ENCODE results near the gene BBX.
A peak's percentile ranks its signal among the peaks of the same experiment; 100 is the strongest.
"Not testable (repeated sequence)": the region's sequence is repeated elsewhere in the genome, so short reads cannot be mapped to it uniquely, and the experiment has no call there.

Gene BBX

DNA sequence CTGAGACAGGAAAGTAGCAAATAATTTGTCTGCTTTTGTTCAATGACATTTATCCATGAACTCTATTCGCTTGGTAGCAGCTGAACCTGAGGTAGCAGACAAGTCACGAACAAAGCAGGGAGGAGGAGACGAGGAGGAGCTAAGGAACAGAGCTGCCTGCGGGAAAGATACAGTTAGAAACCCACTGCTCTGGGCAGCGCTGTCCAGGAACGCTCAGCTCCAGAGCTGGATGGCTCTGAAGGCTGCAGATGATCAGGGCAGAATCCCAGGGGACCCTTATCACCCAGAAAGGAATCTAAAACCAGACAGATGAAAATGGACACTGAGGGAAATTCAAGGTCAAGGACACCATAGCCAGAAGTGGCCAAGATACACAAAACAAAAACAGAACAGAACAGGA is 310.3 kb downstream of the BBX start:
- Histone ChIP-seq H2AFZ (ENCODE audit: low read length) (peak overlapping the region; percentile 12), H4K8ac (ENCODE audit: low read depth, low read length) (no peak overlapping the region), H4K91ac (ENCODE audit: low read depth, low read length, poor library complexity) (no peak overlapping the region), H3K9me3 (replicated peaks in 1 of 2; ENCODE audit: control insufficient read depth in 2 of 2, insufficient read depth in 1 of 2, low read depth in 1 of 2, low read length in 2 of 2) (peaks cover 0 to 2% of the 10 kb centered on the region in 2 donors), H3K23ac (ENCODE audit: low read depth, low read length, poor library complexity) (no peak overlapping the region), H3K27me3 (ENCODE audit: control insufficient read depth in 3 of 3, insufficient read depth in 3 of 3, low read depth in 1 of 3, low read length in 3 of 3) (no peaks in the 10 kb centered on the region), H3K18ac (ENCODE audit: low read length) (no peak overlapping the region), H3K14ac (ENCODE audit: low read length) (no peak overlapping the region), H3K79me1 (ENCODE audit: low read depth, low read length) (no peaks in the 10 kb centered on the region), H3K4ac (ENCODE audit: low read length) (no peak overlapping the region), H3K27ac (replicated peaks; ENCODE audit: low read length) (no peak overlapping the region), H3K36me3 (replicated peaks in 1 of 2; ENCODE audit: control insufficient read depth in 2 of 2, insufficient read depth in 2 of 2, low read length in 2 of 2) (no peaks in the 10 kb centered on the region), H2BK12ac (ENCODE audit: low read length) (no peak overlapping the region), H3K9ac (ENCODE audit: low read depth, low read length, poor library complexity) (no peak overlapping the region), H2BK15ac (ENCODE audit: low read length) (no peak overlapping the region), H2BK5ac (ENCODE audit: low read length) (no peak overlapping the region), H3K4me2 (ENCODE audit: insufficient read depth, low read length, poor library complexity, severe bottlenecking) (no peak overlapping the region), H3K4me1 (ENCODE audit: control insufficient read depth in 2 of 2, insufficient read depth in 1 of 2, low read depth in 1 of 2, low read length in 2 of 2) (no peaks in the 10 kb centered on the region), H2BK120ac (ENCODE audit: low read depth, low read length) (no peak overlapping the region), H3K4me3 (ENCODE audit: low read length in 2 of 2) (no peak overlapping the region), H2AK5ac (ENCODE audit: low read depth, low read length) (no peak overlapping the region)
- WGBS, 2 donors (ENCODE audit: extremely low coverage in 2 of 2, insufficient read length in 2 of 2, insufficient replicate concordance in 1 of 2), result no CpG with 5 or more reads among the region's 6 CpGs
- DNase-seq (ENCODE audit: low spot score), result no peak

DNA sequence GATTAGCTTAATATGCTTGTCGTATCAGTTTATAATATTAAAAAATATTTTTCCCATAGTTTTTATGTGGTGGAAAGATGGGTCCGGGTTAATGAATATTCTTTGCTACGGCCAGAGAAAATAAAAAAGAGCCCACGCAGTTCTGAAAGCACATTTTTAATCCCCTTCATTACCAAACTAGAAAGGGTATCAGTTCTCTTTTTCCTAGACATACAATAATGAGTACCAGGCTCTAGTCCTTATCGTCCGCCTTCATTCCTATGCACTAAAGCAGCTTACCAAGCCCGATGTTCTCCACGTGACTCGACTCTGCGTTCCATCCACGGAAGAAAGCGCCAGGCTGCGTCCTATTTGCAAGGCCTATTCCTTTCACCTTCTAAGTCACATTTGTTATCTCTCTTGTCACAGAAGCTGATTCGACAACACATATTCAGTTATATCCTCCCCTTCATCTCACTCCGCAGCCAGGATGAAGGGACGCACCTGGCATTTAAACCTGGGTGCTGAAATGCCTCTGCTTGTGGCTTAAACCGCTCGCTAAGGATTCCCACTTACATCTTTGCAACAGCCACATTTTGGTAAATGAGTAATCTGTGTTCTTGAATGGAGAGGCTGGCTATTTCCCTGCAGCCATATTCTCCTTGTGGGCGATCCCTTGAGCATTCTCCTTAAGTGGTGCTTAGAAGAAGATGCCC is 311.1 kb downstream of the BBX start:
- H3K27me3 ChIP-seq (ENCODE audit: control insufficient read depth in 3 of 3, insufficient read depth in 3 of 3, low read depth in 1 of 3, low read length in 3 of 3), result no peaks in the 10 kb centered on the region
- H4K91ac ChIP-seq (ENCODE audit: low read depth, low read length, poor library complexity), result no peak overlapping the region
- no peaks in the 10 kb centered on the region for H3K36me3 ChIP-seq (replicated peaks in 1 of 2; ENCODE audit: control insufficient read depth in 2 of 2, insufficient read depth in 2 of 2, low read length in 2 of 2)
- WGBS, 2 donors (ENCODE audit: extremely low coverage in 2 of 2, insufficient read length in 2 of 2, insufficient replicate concordance in 1 of 2), result no CpG with 5 or more reads among the region's 19 CpGs
- no peak overlapping the region for H2BK5ac ChIP-seq (ENCODE audit: low read length)
- H2AK5ac ChIP-seq (ENCODE audit: low read depth, low read length), result no peak overlapping the region
- H3K4me1 ChIP-seq (ENCODE audit: control insufficient read depth in 2 of 2, insufficient read depth in 1 of 2, low read depth in 1 of 2, low read length in 2 of 2), result no peaks in the 10 kb centered on the region
- no peak overlapping the region for H3K4ac ChIP-seq (ENCODE audit: low read length)
- no peak overlapping the region for H4K8ac ChIP-seq (ENCODE audit: low read depth, low read length)
- no peak for DNase-seq (ENCODE audit: low spot score)
- H2AFZ ChIP-seq (ENCODE audit: low read length), result no peak overlapping the region
- H3K9ac ChIP-seq (ENCODE audit: low read depth, low read length, poor library complexity), result no peak overlapping the region
- no peak overlapping the region for H3K14ac ChIP-seq (ENCODE audit: low read length)
- no peak overlapping the region for H3K4me3 ChIP-seq (ENCODE audit: low read length in 2 of 2)
- no peak overlapping the region for H2BK12ac ChIP-seq (ENCODE audit: low read length)
- H3K79me1 ChIP-seq (ENCODE audit: low read depth, low read length), result no peaks in the 10 kb centered on the region
- no peak overlapping the region for H3K4me2 ChIP-seq (ENCODE audit: insufficient read depth, low read length, poor library complexity, severe bottlenecking)
- H3K27ac ChIP-seq (replicated peaks; ENCODE audit: low read length), result no peak overlapping the region
- H2BK15ac ChIP-seq (ENCODE audit: low read length), result no peak overlapping the region
- no peak overlapping the region for H3K18ac ChIP-seq (ENCODE audit: low read length)
- H3K23ac ChIP-seq (ENCODE audit: low read depth, low read length, poor library complexity), result no peak overlapping the region
- H3K9me3 ChIP-seq (replicated peaks in 1 of 2; ENCODE audit: control insufficient read depth in 2 of 2, insufficient read depth in 1 of 2, low read depth in 1 of 2, low read length in 2 of 2), result peaks cover 0 to 2% of the 10 kb centered on the region in 2 donors
- no peak overlapping the region for H2BK120ac ChIP-seq (ENCODE audit: low read depth, low read length)

DNA sequence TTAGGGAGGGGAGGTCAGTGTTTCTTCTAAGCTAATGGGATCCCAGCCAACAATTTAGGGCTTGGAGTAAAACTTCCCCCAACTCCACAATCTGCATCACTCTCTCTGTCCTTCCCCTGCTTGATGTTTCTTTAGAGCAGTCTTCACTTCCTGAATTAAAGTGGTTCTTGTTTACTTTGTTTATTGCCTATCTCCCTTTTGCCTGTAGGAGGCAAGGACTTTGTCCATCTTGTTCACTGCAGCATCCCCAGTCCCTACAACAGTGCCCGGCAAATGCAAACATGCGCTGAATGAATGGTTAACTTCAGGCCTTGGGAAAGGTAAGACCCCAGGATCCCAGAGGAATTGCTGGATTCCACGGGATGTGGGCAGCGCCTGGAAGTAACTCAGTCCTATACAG is 312.2 kb downstream of the BBX start:
- not testable (repeated sequence) for H2BK12ac ChIP-seq (ENCODE audit: low read length); H3K9ac ChIP-seq (ENCODE audit: low read depth, low read length, poor library complexity); H2BK120ac ChIP-seq (ENCODE audit: low read depth, low read length); H4K91ac ChIP-seq (ENCODE audit: low read depth, low read length, poor library complexity); H2BK5ac ChIP-seq (ENCODE audit: low read length); DNase-seq (ENCODE audit: low spot score); H2BK15ac ChIP-seq (ENCODE audit: low read length); H3K4me1 ChIP-seq (ENCODE audit: control insufficient read depth in 2 of 2, insufficient read depth in 1 of 2, low read depth in 1 of 2, low read length in 2 of 2); H3K4me3 ChIP-seq (ENCODE audit: low read length in 2 of 2); H3K27me3 ChIP-seq (ENCODE audit: control insufficient read depth in 3 of 3, insufficient read depth in 3 of 3, low read depth in 1 of 3, low read length in 3 of 3); H2AFZ ChIP-seq (ENCODE audit: low read length); H3K23ac ChIP-seq (ENCODE audit: low read depth, low read length, poor library complexity); H3K9me3 ChIP-seq (replicated peaks in 1 of 2; ENCODE audit: control insufficient read depth in 2 of 2, insufficient read depth in 1 of 2, low read depth in 1 of 2, low read length in 2 of 2); H2AK5ac ChIP-seq (ENCODE audit: low read depth, low read length); H3K18ac ChIP-seq (ENCODE audit: low read length); H3K4me2 ChIP-seq (ENCODE audit: insufficient read depth, low read length, poor library complexity, severe bottlenecking); H3K27ac ChIP-seq (replicated peaks; ENCODE audit: low read length); H4K8ac ChIP-seq (ENCODE audit: low read depth, low read length); H3K4ac ChIP-seq (ENCODE audit: low read length); H3K79me1 ChIP-seq (ENCODE audit: low read depth, low read length); H3K36me3 ChIP-seq (replicated peaks in 1 of 2; ENCODE audit: control insufficient read depth in 2 of 2, insufficient read depth in 2 of 2, low read length in 2 of 2); H3K14ac ChIP-seq (ENCODE audit: low read length)
- no CpG with 5 or more reads among the region's 4 CpGs for WGBS, 2 donors (ENCODE audit: extremely low coverage in 2 of 2, insufficient read length in 2 of 2, insufficient replicate concordance in 1 of 2)

DNA sequence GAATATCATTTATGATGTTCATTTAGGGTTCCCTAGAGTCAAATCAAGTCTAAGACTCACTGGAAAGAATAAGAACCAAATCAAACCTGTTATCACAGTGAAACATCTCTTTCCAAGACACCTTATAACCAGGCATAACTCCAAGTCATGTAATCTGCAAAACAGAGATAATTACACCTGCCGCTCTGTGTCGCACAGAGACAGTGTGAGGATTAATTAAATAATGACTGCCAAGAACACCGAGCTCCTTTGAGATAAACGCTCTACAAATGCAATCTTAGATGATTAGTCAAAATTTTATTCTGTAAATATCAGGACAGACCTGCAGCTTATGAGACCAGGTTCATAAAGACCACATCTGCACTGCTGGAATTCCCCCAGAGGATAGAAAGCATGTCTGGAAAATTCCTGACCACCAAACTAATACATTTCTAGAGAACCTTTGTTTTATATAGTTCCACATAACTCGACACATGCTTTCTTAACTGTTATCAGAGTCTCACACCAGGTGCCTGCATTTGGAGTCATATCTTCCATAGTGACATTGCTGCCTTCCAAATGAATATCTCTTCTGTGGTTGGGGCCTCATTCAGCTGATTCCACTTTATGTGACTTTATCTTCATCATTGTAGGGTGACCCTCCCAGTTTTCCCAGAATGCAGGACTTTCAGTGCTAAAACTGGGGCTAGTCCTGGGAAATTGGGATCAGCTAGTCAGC is 315.3 kb downstream of the BBX start:
- no peak overlapping the region for H3K4me2 ChIP-seq (ENCODE audit: insufficient read depth, low read length, poor library complexity, severe bottlenecking)

More for the DNA sequence above, 315.3 kb downstream of the BBX start:
- Histone ChIP-seq H2AK5ac (ENCODE audit: low read depth, low read length) (no peak overlapping the region), H3K18ac (ENCODE audit: low read length) (no peak overlapping the region), H3K9me3 (replicated peaks in 1 of 2; ENCODE audit: control insufficient read depth in 2 of 2, insufficient read depth in 1 of 2, low read depth in 1 of 2, low read length in 2 of 2) (no peaks in the 10 kb centered on the region), H3K27ac (replicated peaks; ENCODE audit: low read length) (no peak overlapping the region), H3K4me1 (ENCODE audit: control insufficient read depth in 2 of 2, insufficient read depth in 1 of 2, low read depth in 1 of 2, low read length in 2 of 2) (no peaks in the 10 kb centered on the region), H3K36me3 (replicated peaks in 1 of 2; ENCODE audit: control insufficient read depth in 2 of 2, insufficient read depth in 2 of 2, low read length in 2 of 2) (no peaks in the 10 kb centered on the region), H2BK120ac (ENCODE audit: low read depth, low read length) (no peak overlapping the region), H3K4ac (ENCODE audit: low read length) (no peak overlapping the region), H3K23ac (ENCODE audit: low read depth, low read length, poor library complexity) (no peak overlapping the region), H3K9ac (ENCODE audit: low read depth, low read length, poor library complexity) (no peak overlapping the region), H3K79me1 (ENCODE audit: low read depth, low read length) (no peaks in the 10 kb centered on the region), H2BK5ac (ENCODE audit: low read length) (no peak overlapping the region), H4K91ac (ENCODE audit: low read depth, low read length, poor library complexity) (no peak overlapping the region), H2BK12ac (ENCODE audit: low read length) (no peak overlapping the region), H2AFZ (ENCODE audit: low read length) (no peak overlapping the region), H3K4me3 (ENCODE audit: low read length in 2 of 2) (no peak overlapping the region), H4K8ac (ENCODE audit: low read depth, low read length) (no peak overlapping the region), H3K14ac (ENCODE audit: low read length) (no peak overlapping the region), H3K27me3 (ENCODE audit: control insufficient read depth in 3 of 3, insufficient read depth in 3 of 3, low read depth in 1 of 3, low read length in 3 of 3) (no peaks in the 10 kb centered on the region), H2BK15ac (ENCODE audit: low read length) (no peak overlapping the region)
- no CpG with 5 or more reads among the region's 5 CpGs for WGBS, 2 donors (ENCODE audit: extremely low coverage in 2 of 2, insufficient read length in 2 of 2, insufficient replicate concordance in 1 of 2)
- DNase-seq (ENCODE audit: low spot score), result no peak
